Measurements from ENCODE around the gene TMSB4X.
"Not testable (repeated sequence)": the region's sequence is repeated elsewhere in the genome, so short reads cannot be mapped to it uniquely, and the experiment has no call there.

The TMSB4X gene

DNA sequence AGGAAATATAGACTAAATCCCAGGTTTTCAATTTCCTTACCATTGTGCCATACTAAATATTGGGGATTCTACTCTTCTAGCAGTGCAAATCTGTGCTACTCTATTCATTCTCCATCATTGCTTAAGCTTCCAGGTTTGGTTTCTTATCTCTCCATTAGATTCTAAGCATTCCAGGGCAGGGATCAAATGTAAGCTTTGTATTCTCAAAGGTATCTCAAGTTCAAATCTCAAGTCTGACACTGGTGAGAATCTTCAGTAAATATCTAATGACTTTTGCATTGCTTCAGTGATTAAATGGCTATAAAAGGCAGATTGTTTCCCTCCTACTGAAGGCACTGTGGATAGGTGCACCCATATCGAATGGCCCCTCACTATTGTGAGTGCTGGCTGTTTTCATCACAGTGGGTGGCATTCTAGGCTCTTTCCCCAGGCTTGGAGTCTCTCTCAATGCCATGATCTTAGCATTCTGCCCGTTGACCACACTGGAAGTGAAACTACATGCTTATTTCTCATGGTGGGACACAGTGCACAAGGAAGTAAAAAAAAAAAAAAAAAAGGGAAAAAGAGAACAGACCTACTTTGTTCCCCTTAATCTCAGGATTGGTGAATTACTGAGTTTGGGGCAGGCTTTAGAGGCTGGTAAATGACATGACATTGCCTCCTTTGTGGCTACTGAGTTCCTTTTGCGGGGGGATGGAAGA lies 40.8 kb downstream of the TMSB4X start:
- DNase-seq (ENCODE audit: low spot score) = no peak
- TF ChIP-seq, protein P1, sequence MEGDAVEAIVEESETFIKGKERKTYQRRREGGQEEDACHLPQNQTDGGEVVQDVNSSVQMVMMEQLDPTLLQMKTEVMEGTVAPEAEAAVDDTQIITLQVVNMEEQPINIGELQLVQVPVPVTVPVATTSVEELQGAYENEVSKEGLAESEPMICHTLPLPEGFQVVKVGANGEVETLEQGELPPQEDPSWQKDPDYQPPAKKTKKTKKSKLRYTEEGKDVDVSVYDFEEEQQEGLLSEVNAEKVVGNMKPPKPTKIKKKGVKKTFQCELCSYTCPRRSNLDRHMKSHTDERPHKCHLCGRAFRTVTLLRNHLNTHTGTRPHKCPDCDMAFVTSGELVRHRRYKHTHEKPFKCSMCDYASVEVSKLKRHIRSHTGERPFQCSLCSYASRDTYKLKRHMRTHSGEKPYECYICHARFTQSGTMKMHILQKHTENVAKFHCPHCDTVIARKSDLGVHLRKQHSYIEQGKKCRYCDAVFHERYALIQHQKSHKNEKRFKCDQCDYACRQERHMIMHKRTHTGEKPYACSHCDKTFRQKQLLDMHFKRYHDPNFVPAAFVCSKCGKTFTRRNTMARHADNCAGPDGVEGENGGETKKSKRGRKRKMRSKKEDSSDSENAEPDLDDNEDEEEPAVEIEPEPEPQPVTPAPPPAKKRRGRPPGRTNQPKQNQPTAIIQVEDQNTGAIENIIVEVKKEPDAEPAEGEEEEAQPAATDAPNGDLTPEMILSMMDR (IDR thresholded peaks at IDR 0.05) = no peak
- Histone ChIP-seq H3K4me3 (no peak overlapping the region), H3K27ac (no peak overlapping the region)

DNA sequence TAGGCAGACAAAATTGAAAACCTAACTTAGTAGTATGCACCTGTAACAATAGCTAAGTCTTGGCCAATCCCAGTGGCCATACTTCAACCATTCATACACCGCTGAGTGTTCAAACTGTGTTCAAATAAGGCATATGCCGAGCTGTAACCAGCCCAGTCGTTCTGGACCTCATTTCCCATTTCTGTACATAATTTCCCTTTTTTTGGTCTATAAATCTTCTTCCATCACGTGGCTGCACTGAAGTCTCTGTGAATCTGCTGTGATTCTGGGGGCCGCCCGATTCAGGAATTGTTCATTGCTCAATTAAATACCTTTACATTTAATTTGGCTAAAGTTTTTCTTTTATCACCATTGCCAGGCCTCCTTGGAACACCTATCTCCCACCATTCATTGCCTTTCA lies 41.8 kb downstream of the TMSB4X start:
- not testable (repeated sequence) for H3K4me3 ChIP-seq; DNase-seq (ENCODE audit: low spot score); H3K27ac ChIP-seq

DNA sequence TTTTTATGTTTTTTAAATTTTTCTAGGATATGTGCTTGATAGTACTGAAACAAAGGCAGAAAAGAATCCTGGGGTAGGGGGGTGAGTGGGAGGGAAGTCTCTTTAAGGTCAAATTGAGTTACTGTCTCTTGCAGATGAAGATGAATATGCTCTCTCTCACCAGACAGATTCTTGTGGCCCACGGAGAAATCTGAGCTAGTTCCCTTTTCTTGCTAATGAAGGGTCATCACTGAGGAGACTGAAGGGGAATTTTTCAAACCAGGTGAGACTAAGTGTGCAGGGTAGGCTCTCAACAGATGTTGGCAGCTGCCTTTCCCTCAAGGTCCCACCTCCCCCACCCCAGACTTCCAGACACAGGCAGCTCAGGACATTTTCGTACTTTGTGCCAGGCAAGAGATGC lies 48.0 kb downstream of the TMSB4X start:
- Histone ChIP-seq H3K27ac (no peak overlapping the region), H3K4me3 (no peak overlapping the region)
- DNase-seq (ENCODE audit: low spot score) = no peak
- TF ChIP-seq, protein P1 (IDR thresholded peaks at IDR 0.05) = no peak

DNA sequence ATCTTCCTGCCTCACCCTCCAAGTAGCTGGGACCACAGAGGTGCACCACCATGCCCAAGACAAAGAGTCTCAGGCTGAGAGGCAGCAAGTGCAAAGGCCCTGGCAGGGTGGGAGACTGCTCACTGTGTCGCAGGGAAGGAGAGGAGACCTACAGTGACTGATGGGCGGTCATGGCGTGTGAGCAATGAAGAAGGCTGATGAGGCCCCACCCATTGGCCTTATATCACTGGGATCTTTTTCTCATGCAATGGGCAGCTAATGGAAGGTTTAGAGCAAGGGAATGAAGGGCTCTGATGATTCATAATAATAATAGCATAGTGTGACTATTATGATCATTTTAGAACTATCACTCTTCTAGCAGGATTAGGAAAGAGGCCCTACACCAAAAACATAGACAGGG lies 48.7 kb downstream of the TMSB4X start:
- TF ChIP-seq, protein P1 (IDR thresholded peaks at IDR 0.05) = no peak
- Histone ChIP-seq H3K27ac (no peak overlapping the region), H3K4me3 (no peak overlapping the region)
- no peak for DNase-seq (ENCODE audit: low spot score)

DNA sequence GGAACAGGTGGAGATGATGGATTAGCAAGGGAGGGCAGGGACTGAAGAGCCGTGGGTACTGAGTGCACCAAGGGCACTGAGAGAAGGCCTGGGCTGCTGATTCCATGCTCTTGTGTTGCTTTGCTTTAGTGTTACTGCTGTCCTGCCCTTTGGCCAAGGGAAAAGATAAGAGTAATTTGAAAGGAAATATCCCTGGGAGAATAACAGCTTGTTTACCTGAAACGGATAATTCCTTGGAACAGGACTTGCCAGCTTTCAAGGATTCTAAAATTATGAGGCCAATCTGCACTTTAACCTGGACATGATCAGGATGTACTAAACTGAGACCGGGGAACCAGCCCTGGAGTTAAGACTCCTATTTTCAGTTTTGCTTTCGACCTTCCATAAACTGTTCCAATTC lies 49.1 kb downstream of the TMSB4X start:
- no peak for DNase-seq (ENCODE audit: low spot score)
- TF ChIP-seq, protein P1 (IDR thresholded peaks at IDR 0.05) = no peak
- no peak overlapping the region for H3K27ac ChIP-seq
- no peak overlapping the region for H3K4me3 ChIP-seq

DNA sequence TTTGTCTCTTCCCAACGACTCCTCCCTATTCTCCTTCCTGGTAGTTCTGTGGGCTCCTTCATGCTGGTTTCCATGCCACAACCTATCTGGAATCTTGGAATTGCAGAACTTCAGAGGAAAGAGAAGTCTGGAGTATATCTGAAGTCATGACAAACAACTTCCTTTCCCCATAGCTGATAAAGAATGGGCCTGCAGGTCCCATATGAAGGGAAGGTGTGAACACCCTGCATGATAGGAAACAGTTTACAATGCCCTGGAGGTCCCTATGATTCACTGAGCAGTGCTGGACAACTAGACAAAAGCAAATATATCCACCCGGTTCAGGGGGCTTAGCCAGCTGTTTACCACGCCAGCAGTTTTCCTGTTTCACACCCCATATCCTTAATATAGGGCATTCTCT lies 50.1 kb downstream of the TMSB4X start:
- no peak overlapping the region for H3K4me3 ChIP-seq
- H3K27ac ChIP-seq = no peak overlapping the region
- TF ChIP-seq, protein P1 (IDR thresholded peaks at IDR 0.05) = no peak
- DNase-seq (ENCODE audit: low spot score) = no peak

All from coronary artery (tissue), 2 donors.